Head of caudate nucleus (tissue), 42 donors: Measurements from ENCODE around the gene PDZRN4.
A peak's percentile ranks its signal among the peaks of the same experiment; 100 is the strongest.
"Not testable (repeated sequence)": the region's sequence is repeated elsewhere in the genome, so short reads cannot be mapped to it uniquely, and the experiment has no call there.

Source experiments
- DNase-seq, 42 donors: peaks; one replicate each; pipeline versions ENCODE4 v3.0.0 to v3.0.0-alpha.2; 2020 to 2021; ENCODE audit warnings: mixed read lengths in 7 of 42
- intact Hi-C: fragments of 100-400 bp; cut with DNase I; formaldehyde crosslinking; loops from one replicate; pipeline ENCODE4 v1.15.0; 2022

Gene PDZRN4

GRCh38 chr12:41527534-41528116 lies 339.5 kb downstream of the PDZRN4 start:
- intact Hi-C loops: no loop called here
- no peak for DNase-seq

- intact Hi-C loops: no loop called here
- no peak for DNase-seq
Measured at GRCh38 chr12:41528874-41529273, 340.8 kb downstream of the PDZRN4 start.

- DNase-seq: no peak
- intact Hi-C loops: no loop called here
Measured at GRCh38 chr12:41530441-41530840, 342.3 kb downstream of the PDZRN4 start.

- DNase-seq: peak; percentile 38 to 92 (median 80)
- intact Hi-C loops: no loop called here
Measured at GRCh38 chr12:41531147-41531829, 343.2 kb downstream of the PDZRN4 start.

GRCh38 chr12:41532072-41532471 lies 344.0 kb downstream of the PDZRN4 start:
- intact Hi-C loops: no loop called here
- no peak for DNase-seq

GRCh38 chr12:41536813-41537490 lies 348.8 kb downstream of the PDZRN4 start:
- no peak for DNase-seq
- intact Hi-C loops: no loop called here

GRCh38 chr12:41537522-41537921 lies 349.4 kb downstream of the PDZRN4 start:
- DNase-seq: no peak
- intact Hi-C loops: no loop called here

GRCh38 chr12:41545761-41546160 lies 357.6 kb downstream of the PDZRN4 start:
- DNase-seq: no peak
- intact Hi-C loops: no loop called here

- intact Hi-C loops, DNase-seq: not testable (repeated sequence)
Measured at GRCh38 chr12:41547071-41547470, 359.0 kb downstream of the PDZRN4 start.

GRCh38 chr12:41548926-41549325 lies 360.8 kb downstream of the PDZRN4 start:
- intact Hi-C loops: no loop called here

GRCh38 chr12:41552588-41552987 lies 364.5 kb downstream of the PDZRN4 start:
- intact Hi-C loops: no loop called here
- DNase-seq: no peak

More at GRCh38 chr12:41548926-41549325, 360.8 kb downstream of the PDZRN4 start:
- no peak for DNase-seq

GRCh38 chr12:41556176-41556575 lies 368.1 kb downstream of the PDZRN4 start:
- intact Hi-C loops: no loop called here
- DNase-seq: no peak

- intact Hi-C loops: no loop called here
Measured at GRCh38 chr12:41557344-41557743, 369.2 kb downstream of the PDZRN4 start.

GRCh38 chr12:41558671-41559070 lies 370.6 kb downstream of the PDZRN4 start:
- intact Hi-C loops: no loop called here
- DNase-seq: no peak

More at GRCh38 chr12:41557344-41557743, 369.2 kb downstream of the PDZRN4 start:
- no peak for DNase-seq

- intact Hi-C loops: no loop called here
- no peak for DNase-seq
Measured at GRCh38 chr12:41563051-41563450, 374.9 kb downstream of the PDZRN4 start.

GRCh38 chr12:41564816-41565215 lies 376.7 kb downstream of the PDZRN4 start:
- no peak for DNase-seq
- intact Hi-C loops: no loop called here

- no peak for DNase-seq
- intact Hi-C loops: no loop called here
Measured at GRCh38 chr12:41566703-41567102, 378.6 kb downstream of the PDZRN4 start.

GRCh38 chr12:41573445-41573844 lies 385.3 kb downstream of the PDZRN4 start:
- intact Hi-C loops: no loop called here
- no peak for DNase-seq

- no peak for DNase-seq
- intact Hi-C loops: no loop called here
Measured at GRCh38 chr12:41576925-41577324, 388.8 kb downstream of the PDZRN4 start.

- intact Hi-C loops: no loop called here
- DNase-seq: no peak
Measured at GRCh38 chr12:41577995-41578394, 389.9 kb downstream of the PDZRN4 start.

- DNase-seq: no peak
- intact Hi-C loops: no loop called here
Measured at GRCh38 chr12:41585784-41586183, 397.7 kb downstream of the PDZRN4 start.
